Liver (tissue), 9 donors: ENCODE measurements around the gene B2M. TPM values are rescaled to one million over a fixed set of nuclear protein-coding genes. Genes with fewer than 3 reads are reported as not detected.
A peak's percentile ranks its signal among the peaks of the same experiment; 100 is the strongest.

Source experiments
- DNase-seq: peaks from one replicate; pipeline ENCODE4 v3.0.0-alpha.2; 2017; ENCODE audit warnings: low spot score
- H3K27ac ChIP-seq, 2 donors: one replicate each; pipeline ENCODE4 v1.7.0; 2013; ENCODE audit warnings: inconsistent platforms in 2 of 2, low read length in 2 of 2, control low read depth in 1 of 2, low read depth in 1 of 2, mild to moderate bottlenecking in 1 of 2
- H3K27me3 ChIP-seq, 4 donors: one replicate each; pipeline versions ENCODE4 v1.6.1 to v1.7.0; 2013; ENCODE audit warnings: low read length in 3 of 4, inconsistent platforms in 1 of 4, mild to moderate bottlenecking in 1 of 4, moderate library complexity in 1 of 4; ENCODE audit not compliant: control insufficient read depth in 4 of 4, insufficient read depth in 4 of 4
- H3K36me3 ChIP-seq, 4 donors: one replicate each; pipeline versions ENCODE4 v1.6.1 to v1.7.0; 2013; ENCODE audit warnings: low read length in 3 of 4, mild to moderate bottlenecking in 3 of 4, low read depth in 1 of 4, moderate library complexity in 1 of 4; ENCODE audit not compliant: control insufficient read depth in 4 of 4, insufficient read depth in 3 of 4
- H3K4me1 ChIP-seq, 4 donors: one replicate each; pipeline versions ENCODE4 v1.6.1 to v1.7.0; 2013; ENCODE audit warnings: low read length in 3 of 4, mild to moderate bottlenecking in 3 of 4, moderate library complexity in 1 of 4; ENCODE audit not compliant: control insufficient read depth in 4 of 4, insufficient read depth in 4 of 4
- H3K4me3 ChIP-seq, 3 donors: one replicate each; pipeline versions ENCODE4 v1.6.1 to v1.7.0; 2013; ENCODE audit warnings: low read length in 3 of 3, control low read depth in 1 of 3, low read depth in 1 of 3, mild to moderate bottlenecking in 1 of 3
- H3K9ac ChIP-seq, 2 donors: one replicate each; pipeline ENCODE4 v1.7.0; 2013; ENCODE audit warnings: low read length in 2 of 2, mild to moderate bottlenecking in 2 of 2, moderate library complexity in 2 of 2, control low read depth in 1 of 2, low read depth in 1 of 2
- H3K9me3 ChIP-seq, 4 donors: one replicate each; pipeline versions ENCODE4 v1.6.1 to v1.7.0; 2013; ENCODE audit warnings: low read length in 3 of 4; ENCODE audit not compliant: control insufficient read depth in 4 of 4
- ATF3 ChIP-seq: IDR thresholded peaks from 2 replicates; pipeline ENCODE4 v1.6.1; 2016; ENCODE audit warnings: antibody characterized with exemption
- CTCF ChIP-seq: fragments of 150-350 bp; IDR thresholded peaks from 2 replicates; pipeline ENCODE4 v1.5.1; 2017; ENCODE audit warnings: improper control_type of control experiment, low read depth, low read length; ENCODE audit not compliant: missing input control
- EGR1 ChIP-seq, 2 donors: IDR thresholded peaks; 2 replicates each; pipeline ENCODE4 v1.6.1; 2016 to 2018; ENCODE audit warnings: antibody characterized with exemption in 2 of 2, low read depth in 2 of 2
- FOXA1 ChIP-seq: IDR thresholded peaks from 2 replicates; pipeline ENCODE4 v1.6.1; 2016; ENCODE audit warnings: antibody characterized with exemption
- FOXA2 ChIP-seq: IDR thresholded peaks from 2 replicates; pipeline ENCODE4 v1.6.1; 2016; ENCODE audit warnings: antibody characterized with exemption
- GABPA ChIP-seq, 2 donors: IDR thresholded peaks in 1 of 2; conservative IDR thresholded peaks in 1 of 2; 2 replicates each; pipeline ENCODE4 v1.6.1; 2016; ENCODE audit warnings: antibody characterized with exemption in 2 of 2, mild to moderate bottlenecking in 1 of 2, moderate library complexity in 1 of 2
- HNF4A ChIP-seq, 2 donors: conservative IDR thresholded peaks; 2 replicates each; pipeline ENCODE4 v1.6.1; 2016; ENCODE audit warnings: antibody characterized with exemption in 2 of 2, mild to moderate bottlenecking in 2 of 2
- HNF4G ChIP-seq: IDR thresholded peaks from 2 replicates; pipeline ENCODE4 v1.6.1; 2016; ENCODE audit warnings: antibody characterized with exemption
- JUND ChIP-seq, 2 donors: IDR thresholded peaks; 2 replicates each; pipeline ENCODE4 v1.6.1; 2016; ENCODE audit warnings: antibody characterized with exemption in 2 of 2
- NR2F2 ChIP-seq: IDR thresholded peaks from 2 replicates; pipeline ENCODE4 v1.6.1; 2016; ENCODE audit warnings: antibody characterized with exemption
- RXRA ChIP-seq, 2 donors: IDR thresholded peaks; 2 replicates each; pipeline ENCODE4 v1.6.1; 2017 to 2018; ENCODE audit warnings: antibody characterized with exemption in 2 of 2, mild to moderate bottlenecking in 1 of 2
- SP1 ChIP-seq: IDR thresholded peaks from 2 replicates; pipeline ENCODE4 v1.6.1; 2018; ENCODE audit warnings: antibody characterized with exemption, mild to moderate bottlenecking
- TAF1 ChIP-seq: conservative IDR thresholded peaks from 2 replicates; pipeline ENCODE4 v1.6.1; 2016; ENCODE audit warnings: antibody characterized with exemption, mild to moderate bottlenecking
- YY1 ChIP-seq: IDR thresholded peaks from 2 replicates; pipeline ENCODE4 v1.6.1; 2016; ENCODE audit warnings: antibody characterized with exemption, mild to moderate bottlenecking
- WGBS: extraction: QIAGEN DNeasy Blood & Tissue Kit; methylation state at CpG from one replicate; pipeline ENCODE4 v1.1.7; 2013; 5-methylcytosine and 5-hydroxymethylcytosine counted together
- polyA plus RNA-seq, 2 donors: library from polyadenylated mRNA; stranded (reverse) in 1 of 2; unstranded in 1 of 2; fragments of 200-250 nt in 1 of 2; fragments of >200 nt in 1 of 2; fragmentation: Nextera tagmentation in 1 of 2; extraction: Ambion mirVana in 1 of 2; gene quantifications; one replicate each; pipeline versions ENCODE4 v1.2.1 to v1.2.3, GENCODE V29; 2013 to 2015
- total RNA-seq, 2 donors: library from RNA; depleted of rRNA; stranded (reverse); fragments of >200 nt; gene quantifications; one replicate each; pipeline ENCODE4 v1.2.3, GENCODE V29; 2014
- TF ChIP-seq, protein P1 (sequence below): IDR thresholded peaks from 2 replicates; pipeline ENCODE4 v1.6.1; 2016; ENCODE audit warnings: antibody characterized with exemption
- TF ChIP-seq, protein P2 (sequence below): IDR thresholded peaks from 2 replicates; pipeline ENCODE4 v1.6.1; 2016; ENCODE audit warnings: antibody characterized with exemption
- donor health status: healthy.
- donor health status: healthy.
- donor health status: healthy.
- donor health status: healthy.
- donor health status: healthy.

B2M gene
- total and polyA plus RNA-seq, 4 donors = 1,388 to 3,787 (median 2,950) TPM

DNA sequence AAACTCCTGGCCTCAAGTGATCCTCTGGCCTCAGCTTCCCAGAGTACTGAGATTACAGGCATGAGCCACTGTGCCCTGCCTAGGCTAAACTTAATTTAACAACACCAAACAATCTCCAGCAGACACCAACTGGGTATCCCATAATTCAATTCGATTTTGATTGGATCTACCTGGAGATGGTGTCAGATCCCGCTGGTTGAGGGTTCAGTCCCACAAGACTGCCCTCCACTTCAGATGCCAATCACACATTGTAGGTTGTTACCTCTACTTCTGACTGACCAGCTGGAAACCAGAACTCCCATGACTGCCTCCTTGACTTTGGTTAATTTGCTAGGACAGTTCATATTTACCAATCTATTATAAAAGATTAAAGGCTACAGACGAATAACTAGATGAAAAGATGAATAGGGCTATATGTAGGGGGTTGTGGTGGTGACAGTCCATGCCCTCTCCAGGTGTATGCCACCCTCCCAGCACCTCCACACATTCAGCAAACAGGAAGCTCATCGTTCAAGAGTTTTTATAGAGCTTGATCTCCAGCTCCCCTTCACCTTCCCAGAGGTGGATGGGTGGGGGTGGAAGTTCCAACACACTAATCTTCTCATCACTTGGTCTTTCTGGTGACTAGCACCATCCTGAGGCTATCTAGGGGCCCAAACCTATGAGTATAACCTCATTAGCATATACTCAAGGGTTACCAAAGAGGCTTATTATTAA lies 9.3 kb downstream of the B2M start:
- no peak overlapping the region for H3K27ac ChIP-seq
- peaks cover 0 to 4% (median 2%) of the 10 kb centered on the region in 4 donors for H3K4me1 ChIP-seq
- H3K36me3 ChIP-seq = peaks cover 11 to 36% (median 34%) of the 10 kb centered on the region in 4 donors
- no peak overlapping the region for H3K4me3 ChIP-seq
- no peaks in the 10 kb centered on the region for H3K9me3 ChIP-seq
- 79% methylated on average over 4 of the region's 4 CpGs for WGBS
- H3K9ac ChIP-seq = no peak overlapping the region
- no peaks in the 10 kb centered on the region for H3K27me3 ChIP-seq
- TF ChIP-seq ATF3 = no peak
- no peak for DNase-seq

DNA sequence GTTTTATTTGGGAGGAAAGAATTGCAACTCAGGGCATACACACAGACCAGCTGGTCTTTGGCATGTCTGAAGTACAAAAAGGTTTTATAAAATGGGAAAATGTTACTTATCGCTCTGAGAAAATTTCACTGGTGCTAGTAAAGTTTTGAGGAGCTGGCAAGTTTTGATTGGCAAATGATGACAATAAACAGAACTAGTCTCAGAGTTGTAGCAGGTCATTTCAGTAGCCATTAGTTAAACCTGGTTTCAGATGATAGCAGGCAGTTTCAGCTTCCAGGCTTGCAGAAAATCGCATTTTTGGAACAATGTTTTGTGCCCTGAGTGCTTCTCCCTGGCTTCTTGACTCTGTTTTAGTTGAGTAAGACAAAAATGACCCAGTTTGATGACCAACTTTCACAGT lies 10.7 kb downstream of the B2M start:
- no peak overlapping the region for H3K4me3 ChIP-seq
- no peaks in the 10 kb centered on the region for H3K9me3 ChIP-seq
- DNase-seq = no peak
- no peak overlapping the region for H3K27ac ChIP-seq
- peaks cover 5 to 22% (median 20%) of the 10 kb centered on the region in 4 donors for H3K36me3 ChIP-seq
- H3K4me1 ChIP-seq = peaks cover 0 to 1% (median 0%) of the 10 kb centered on the region in 4 donors
- no peaks in the 10 kb centered on the region for H3K27me3 ChIP-seq
- H3K9ac ChIP-seq = no peak overlapping the region
- 89% methylated on average over 2 of the region's 2 CpGs for WGBS
- TF ChIP-seq, protein P1, sequence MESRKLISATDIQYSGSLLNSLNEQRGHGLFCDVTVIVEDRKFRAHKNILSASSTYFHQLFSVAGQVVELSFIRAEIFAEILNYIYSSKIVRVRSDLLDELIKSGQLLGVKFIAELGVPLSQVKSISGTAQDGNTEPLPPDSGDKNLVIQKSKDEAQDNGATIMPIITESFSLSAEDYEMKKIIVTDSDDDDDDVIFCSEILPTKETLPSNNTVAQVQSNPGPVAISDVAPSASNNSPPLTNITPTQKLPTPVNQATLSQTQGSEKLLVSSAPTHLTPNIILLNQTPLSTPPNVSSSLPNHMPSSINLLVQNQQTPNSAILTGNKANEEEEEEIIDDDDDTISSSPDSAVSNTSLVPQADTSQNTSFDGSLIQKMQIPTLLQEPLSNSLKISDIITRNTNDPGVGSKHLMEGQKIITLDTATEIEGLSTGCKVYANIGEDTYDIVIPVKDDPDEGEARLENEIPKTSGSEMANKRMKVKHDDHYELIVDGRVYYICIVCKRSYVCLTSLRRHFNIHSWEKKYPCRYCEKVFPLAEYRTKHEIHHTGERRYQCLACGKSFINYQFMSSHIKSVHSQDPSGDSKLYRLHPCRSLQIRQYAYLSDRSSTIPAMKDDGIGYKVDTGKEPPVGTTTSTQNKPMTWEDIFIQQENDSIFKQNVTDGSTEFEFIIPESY = no peak
- TF ChIP-seq JUND (IDR thresholded peaks at IDR 0.05) (no peak), GABPA (IDR thresholded peaks at IDR 0.05 in 1 of 2, conservative IDR thresholded peaks at IDR 0.05 in 1 of 2) (no peak), FOXA1 (no peak), EGR1 (IDR thresholded peaks at IDR 0.05; ENCODE audit: low read depth in 2 of 2) (no peak), HNF4G (no peak), TAF1 (no peak), FOXA2 (no peak), HNF4A (conservative IDR thresholded peaks at IDR 0.05) (no peak), ATF3 (no peak)

- peak overlapping the region in 1 of 2 donors; percentile 21 for H3K9ac ChIP-seq
- TF ChIP-seq HNF4A (conservative IDR thresholded peaks at IDR 0.05) = no peak
- TF ChIP-seq GABPA (IDR thresholded peaks at IDR 0.05 in 1 of 2, conservative IDR thresholded peaks at IDR 0.05 in 1 of 2) = no peak
- TF ChIP-seq SP1 = no peak
- no peak for TF ChIP-seq TAF1
- no peak for TF ChIP-seq HNF4G
- TF ChIP-seq YY1 = no peak
- TF ChIP-seq FOXA2 = no peak
- TF ChIP-seq NR2F2 = no peak
- no peak for TF ChIP-seq CTCF
- TF ChIP-seq, protein P1 = no peak
- TF ChIP-seq RXRA (IDR thresholded peaks at IDR 0.05) = no peak
- TF ChIP-seq, protein P2, sequence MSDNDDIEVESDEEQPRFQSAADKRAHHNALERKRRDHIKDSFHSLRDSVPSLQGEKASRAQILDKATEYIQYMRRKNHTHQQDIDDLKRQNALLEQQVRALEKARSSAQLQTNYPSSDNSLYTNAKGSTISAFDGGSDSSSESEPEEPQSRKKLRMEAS = no peak
- H3K9me3 ChIP-seq = no peaks in the 10 kb centered on the region
- no peak for DNase-seq
- H3K4me3 ChIP-seq = no peak overlapping the region
- H3K27ac ChIP-seq = peak overlapping the region; percentile 98 to 99
- no peaks in the 10 kb centered on the region for H3K27me3 ChIP-seq
- no peaks in the 10 kb centered on the region for H3K36me3 ChIP-seq
- H3K4me1 ChIP-seq = peaks cover 0 to 7% (median under 1%) of the 10 kb centered on the region in 4 donors
- WGBS = 74% methylated on average over 7 of the region's 7 CpGs
These were observed 14.8 kb downstream of the B2M start for GRCh38 chr15:44726136-44726535.
